ENCODE data around the gene FBXO10. TPM values are rescaled to one million over a fixed set of nuclear protein-coding genes. Genes with fewer than 3 reads are reported as not detected.

FBXO10 gene
- total and polyA plus RNA-seq, 10 of the 15 experiments (the other 5 are each of a cell fraction or from before 2014, with no cell fraction given): 1.6 to 17.2 (median 9.6) TPM

GRCh38 chr9:37621273-37622121 is 45.3 kb upstream of the FBXO10 start:
- no peak overlapping the region for H2AFZ ChIP-seq (ENCODE audit: control insufficient read depth, low read depth, low read length)
- no peak for DNase-seq (ENCODE audit: low read depth, low spot score)
- peaks cover 0 to 4% of the 10 kb centered on the region in 2 experiments; a peak in 2 of 4 replicates for H3K27me3 ChIP-seq (replicated peaks in 1 of 2; ENCODE audit: control insufficient read depth in 2 of 2, insufficient read depth in 2 of 2, low read length in 1 of 2)
- ChIA-PET SMC1A (ENCODE audit: uncharacterized antibody, unreplicated experiment) (no interaction called here), POLR2A (no interaction called here), CTCF (interaction anchor here (1.2 kb wide), 1 partner anchor 141 kb away, joined by 3 read pairs; no protein-coding TSS in a partner anchor), RAD21 (ENCODE audit: unreplicated experiment) (no interaction called here)
- H3K9ac ChIP-seq (ENCODE audit: control insufficient read depth, insufficient read depth, low read length): no peak overlapping the region
- 20% methylated on average over 9 of the region's 9 CpGs for WGBS (ENCODE audit: insufficient coverage, insufficient replicate concordance, low lambda C conversion rate, missing lambda C conversion rate)
- no peaks in the 10 kb centered on the region for H4K20me1 ChIP-seq (ENCODE audit: control insufficient read depth, insufficient read depth)
- no peak overlapping the region for H3K4me3 ChIP-seq
- H3K79me2 ChIP-seq (ENCODE audit: control insufficient read depth, insufficient read depth, low read length): no peaks in the 10 kb centered on the region
- BruUV-seq (replicated peaks): no TSS peak
- H3K9me3 ChIP-seq (replicated peaks; ENCODE audit: control insufficient read depth, insufficient read depth, low read length): no peaks in the 10 kb centered on the region
- no peak for ATAC-seq
- no peaks in the 10 kb centered on the region for H3K36me3 ChIP-seq (ENCODE audit: control insufficient read depth in 2 of 2, insufficient read depth in 2 of 2, low read length in 1 of 2)
- H3K4me2 ChIP-seq (ENCODE audit: control insufficient read depth, insufficient read depth): no peak overlapping the region
- H3K4me1 ChIP-seq (ENCODE audit: control insufficient read depth, insufficient read depth, low read length): no peaks in the 10 kb centered on the region
- intact Hi-C loops (cut with micrococcal nuclease; ENCODE audit: unreplicated experiment) (no loop called here), in situ Hi-C loops (cut with MboI) (no loop called here)
- no peak overlapping the region for H3K27ac ChIP-seq (ENCODE audit: control insufficient read depth, insufficient read depth)
- FAIRE-seq: no peak
- TF ChIP-seq, protein P1, sequence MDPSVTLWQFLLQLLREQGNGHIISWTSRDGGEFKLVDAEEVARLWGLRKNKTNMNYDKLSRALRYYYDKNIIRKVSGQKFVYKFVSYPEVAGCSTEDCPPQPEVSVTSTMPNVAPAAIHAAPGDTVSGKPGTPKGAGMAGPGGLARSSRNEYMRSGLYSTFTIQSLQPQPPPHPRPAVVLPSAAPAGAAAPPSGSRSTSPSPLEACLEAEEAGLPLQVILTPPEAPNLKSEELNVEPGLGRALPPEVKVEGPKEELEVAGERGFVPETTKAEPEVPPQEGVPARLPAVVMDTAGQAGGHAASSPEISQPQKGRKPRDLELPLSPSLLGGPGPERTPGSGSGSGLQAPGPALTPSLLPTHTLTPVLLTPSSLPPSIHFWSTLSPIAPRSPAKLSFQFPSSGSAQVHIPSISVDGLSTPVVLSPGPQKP (IDR thresholded peaks at IDR 0.05; ENCODE audit: low read depth, low read length): no peak
- TF ChIP-seq WRNIP1 (IDR thresholded peaks at IDR 0.05; ENCODE audit: borderline replicate concordance, low read depth, low read length) (no peak), SRF (IDR thresholded peaks at IDR 0.05; ENCODE audit: low read depth in 2 of 2, low read length in 2 of 2) (no peak), ZNF217 (IDR thresholded peaks at IDR 0.05) (no peak), SMAD1 (IDR thresholded peaks at IDR 0.05; ENCODE audit: low read depth, partially characterized antibody) (no peak), MYB (IDR thresholded peaks at IDR 0.05; ENCODE audit: borderline replicate concordance, low read depth, low read length) (no peak), RELB (IDR thresholded peaks at IDR 0.05; ENCODE audit: low read depth) (no peak), CREM (IDR thresholded peaks at IDR 0.05; ENCODE audit: low read depth) (no peak), USF1 (IDR thresholded peaks at IDR 0.05; ENCODE audit: borderline replicate concordance, extremely low read length, insufficient read depth, low read depth, low read length) (no peak), EP300 (IDR thresholded peaks at IDR 0.05; ENCODE audit: borderline replicate concordance in 1 of 2, control insufficient read depth in 1 of 2, low read depth in 2 of 2, low read length in 2 of 2) (no peak), YBX1 (IDR thresholded peaks at IDR 0.05) (no peak), ZNF622 (IDR thresholded peaks at IDR 0.05) (no peak), SREBF1 (IDR thresholded peaks at IDR 0.05; ENCODE audit: low read length) (no peak)
- TF ChIP-seq, protein P2, sequence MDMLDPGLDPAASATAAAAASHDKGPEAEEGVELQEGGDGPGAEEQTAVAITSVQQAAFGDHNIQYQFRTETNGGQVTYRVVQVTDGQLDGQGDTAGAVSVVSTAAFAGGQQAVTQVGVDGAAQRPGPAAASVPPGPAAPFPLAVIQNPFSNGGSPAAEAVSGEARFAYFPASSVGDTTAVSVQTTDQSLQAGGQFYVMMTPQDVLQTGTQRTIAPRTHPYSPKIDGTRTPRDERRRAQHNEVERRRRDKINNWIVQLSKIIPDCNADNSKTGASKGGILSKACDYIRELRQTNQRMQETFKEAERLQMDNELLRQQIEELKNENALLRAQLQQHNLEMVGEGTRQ (IDR thresholded peaks at IDR 0.05; ENCODE audit: borderline replicate concordance, low read depth, low read length): no peak
- TF ChIP-seq, protein P3, sequence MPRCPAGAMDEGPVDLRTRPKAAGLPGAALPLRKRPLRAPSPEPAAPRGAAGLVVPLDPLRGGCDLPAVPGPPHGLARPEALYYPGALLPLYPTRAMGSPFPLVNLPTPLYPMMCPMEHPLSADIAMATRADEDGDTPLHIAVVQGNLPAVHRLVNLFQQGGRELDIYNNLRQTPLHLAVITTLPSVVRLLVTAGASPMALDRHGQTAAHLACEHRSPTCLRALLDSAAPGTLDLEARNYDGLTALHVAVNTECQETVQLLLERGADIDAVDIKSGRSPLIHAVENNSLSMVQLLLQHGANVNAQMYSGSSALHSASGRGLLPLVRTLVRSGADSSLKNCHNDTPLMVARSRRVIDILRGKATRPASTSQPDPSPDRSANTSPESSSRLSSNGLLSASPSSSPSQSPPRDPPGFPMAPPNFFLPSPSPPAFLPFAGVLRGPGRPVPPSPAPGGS (IDR thresholded peaks at IDR 0.05; ENCODE audit: borderline replicate concordance, insufficient read depth, low read depth, low read length, poor library complexity, severe bottlenecking): no peak
- TF ChIP-seq, protein P4, sequence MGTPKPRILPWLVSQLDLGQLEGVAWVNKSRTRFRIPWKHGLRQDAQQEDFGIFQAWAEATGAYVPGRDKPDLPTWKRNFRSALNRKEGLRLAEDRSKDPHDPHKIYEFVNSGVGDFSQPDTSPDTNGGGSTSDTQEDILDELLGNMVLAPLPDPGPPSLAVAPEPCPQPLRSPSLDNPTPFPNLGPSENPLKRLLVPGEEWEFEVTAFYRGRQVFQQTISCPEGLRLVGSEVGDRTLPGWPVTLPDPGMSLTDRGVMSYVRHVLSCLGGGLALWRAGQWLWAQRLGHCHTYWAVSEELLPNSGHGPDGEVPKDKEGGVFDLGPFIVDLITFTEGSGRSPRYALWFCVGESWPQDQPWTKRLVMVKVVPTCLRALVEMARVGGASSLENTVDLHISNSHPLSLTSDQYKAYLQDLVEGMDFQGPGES (IDR thresholded peaks at IDR 0.05): no peak
